B cell (primary cell): ENCODE data around the gene ABCC1.

Experiments
- EZH2 ChIP-seq: IDR thresholded peaks from 2 replicates; pipeline ENCODE4 v1.6.1; 2012; ENCODE audit warnings: borderline replicate concordance, low read depth, mild to moderate bottlenecking, moderate library complexity, low read length; ENCODE audit not compliant: insufficient read depth, poor library complexity, severe bottlenecking
- TF ChIP-seq, protein P1 (sequence below): fragments of 200-600 bp; IDR thresholded peaks from one replicate; pipeline ENCODE4 v1.8.0; 2022; ENCODE audit warnings: antibody characterized with exemption, mild to moderate bottlenecking

DNA sequence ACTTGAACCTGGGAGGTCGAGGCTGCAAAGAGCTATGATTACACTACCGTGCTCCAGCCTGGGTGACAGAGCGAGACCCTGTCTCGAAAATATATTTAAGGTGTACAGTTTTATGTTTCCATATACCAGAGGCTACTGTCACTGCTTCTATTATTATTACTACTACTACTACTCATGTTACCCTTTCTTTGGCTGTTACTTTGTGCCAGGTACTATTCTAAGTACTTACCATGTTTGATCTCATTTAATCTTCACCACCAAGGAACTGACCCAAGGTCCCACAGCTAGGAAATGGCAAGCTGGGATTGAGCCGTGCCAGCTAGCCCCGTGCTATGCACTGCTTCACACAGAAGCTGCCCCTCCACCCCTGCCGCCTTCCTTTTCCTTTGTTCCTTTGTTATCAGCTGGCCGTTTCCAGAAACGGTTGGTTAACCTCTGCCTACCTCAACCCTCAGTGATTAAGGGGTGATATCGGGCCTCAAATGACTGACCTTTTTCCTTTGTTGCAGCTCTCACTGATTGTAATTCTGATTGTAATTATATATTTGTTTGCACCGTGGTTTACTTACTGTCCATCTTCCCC is 78.4 kb downstream of the ABCC1 start:
- no peak for TF ChIP-seq EZH2
- TF ChIP-seq, protein P1, sequence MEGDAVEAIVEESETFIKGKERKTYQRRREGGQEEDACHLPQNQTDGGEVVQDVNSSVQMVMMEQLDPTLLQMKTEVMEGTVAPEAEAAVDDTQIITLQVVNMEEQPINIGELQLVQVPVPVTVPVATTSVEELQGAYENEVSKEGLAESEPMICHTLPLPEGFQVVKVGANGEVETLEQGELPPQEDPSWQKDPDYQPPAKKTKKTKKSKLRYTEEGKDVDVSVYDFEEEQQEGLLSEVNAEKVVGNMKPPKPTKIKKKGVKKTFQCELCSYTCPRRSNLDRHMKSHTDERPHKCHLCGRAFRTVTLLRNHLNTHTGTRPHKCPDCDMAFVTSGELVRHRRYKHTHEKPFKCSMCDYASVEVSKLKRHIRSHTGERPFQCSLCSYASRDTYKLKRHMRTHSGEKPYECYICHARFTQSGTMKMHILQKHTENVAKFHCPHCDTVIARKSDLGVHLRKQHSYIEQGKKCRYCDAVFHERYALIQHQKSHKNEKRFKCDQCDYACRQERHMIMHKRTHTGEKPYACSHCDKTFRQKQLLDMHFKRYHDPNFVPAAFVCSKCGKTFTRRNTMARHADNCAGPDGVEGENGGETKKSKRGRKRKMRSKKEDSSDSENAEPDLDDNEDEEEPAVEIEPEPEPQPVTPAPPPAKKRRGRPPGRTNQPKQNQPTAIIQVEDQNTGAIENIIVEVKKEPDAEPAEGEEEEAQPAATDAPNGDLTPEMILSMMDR = no peak
